GM12878 (cell line): ENCODE results near the gene EAF1. TPM values are rescaled to one million over a fixed set of nuclear protein-coding genes. Genes with fewer than 3 reads are reported as not detected.

Source experiments
- BMI1 ChIP-seq: fragments of 450-650 bp; IDR thresholded peaks from 2 replicates; pipeline ENCODE4 v1.6.1; 2016; ENCODE audit warnings: mild to moderate bottlenecking, moderate library complexity, borderline replicate concordance
- HCFC1 ChIP-seq: fragments of 150-350 bp; IDR thresholded peaks from 2 replicates; pipeline ENCODE4 v1.6.1; 2014; ENCODE audit warnings: low read length
- KDM1A ChIP-seq: fragments of 200-600 bp; sonication (generic); IDR thresholded peaks from 2 replicates; pipeline ENCODE4 v1.6.1; 2016; ENCODE audit warnings: borderline replicate concordance
- PBX3 ChIP-seq: IDR thresholded peaks from 2 replicates; pipeline ENCODE4 v1.6.1; 2011; ENCODE audit warnings: mild to moderate bottlenecking, low read depth, low read length, moderate library complexity; ENCODE audit not compliant: insufficient replicate concordance
- POU2F2 ChIP-seq: IDR thresholded peaks from 3 replicates; pipeline ENCODE4 v1.6.1; 2011; ENCODE audit warnings: low read depth, mild to moderate bottlenecking, low read length, borderline replicate concordance
- PRDM15 ChIP-seq: fragments of 450-650 bp; formaldehyde crosslinking; IDR thresholded peaks from 2 replicates; pipeline ENCODE4 v1.4.0; 2020; ENCODE audit warnings: mild to moderate bottlenecking, moderate library complexity
- RAD21 ChIP-seq: IDR thresholded peaks from 2 replicates; pipeline ENCODE4 v1.6.1; 2011; ENCODE audit warnings: mild to moderate bottlenecking, low read depth, low read length, moderate library complexity; ENCODE audit not compliant: insufficient read depth
- RFX5 ChIP-seq: IDR thresholded peaks from 2 replicates; pipeline ENCODE4 v1.6.1; 2011; ENCODE audit warnings: low read depth, low read length, improper control_type of control experiment
- RUNX3 ChIP-seq: IDR thresholded peaks from 2 replicates; pipeline ENCODE4 v1.6.1; 2012; ENCODE audit warnings: low read length, inconsistent platforms
- SMAD1 ChIP-seq: fragments of 450-650 bp; IDR thresholded peaks from 2 replicates; pipeline ENCODE4 v1.6.1; 2018; ENCODE audit warnings: mild to moderate bottlenecking, low read depth; ENCODE audit not compliant: partially characterized antibody
- STAT3 ChIP-seq: IDR thresholded peaks from 2 replicates; pipeline ENCODE4 v1.6.1; 2011; ENCODE audit warnings: low read depth, low read length, improper control_type of control experiment
- ZNF384 ChIP-seq: IDR thresholded peaks from 2 replicates; pipeline ENCODE4 v1.6.1; 2012; ENCODE audit warnings: low read depth, mild to moderate bottlenecking, low read length, improper control_type of control experiment, borderline replicate concordance
- polyA plus RNA-seq, 11 experiments: library from polyadenylated mRNA; depleted of rRNA in 4 of 11; unstranded in 6 of 11; stranded (reverse) in 5 of 11; fragments of >200 nt; fragmentation: Nextera tagmentation in 4 of 11; fragmentation: Illumina TruSeq in 1 of 11; extraction: Ambion mirVana in 4 of 11; extraction: Trizol in 1 of 11; gene quantifications; 1 replicate in 1 of 11; 2 replicates in 10 of 11; pipeline versions ENCODE4 v1.2.1 to v1.2.3, GENCODE V29; 2011 to 2016; ENCODE audit warnings: inconsistent platforms in 2 of 11, missing spikeins in 2 of 11, low read depth in 1 of 11
- total RNA-seq, 4 experiments: library from RNA; depleted of rRNA in 3 of 4; stranded (reverse); fragments of >200 nt in 3 of 4; fragmentation: Illumina TruSeq in 1 of 4; extraction: Trizol in 1 of 4; gene quantifications; 2 replicates each; pipeline versions ENCODE4 v1.2.1 to v1.2.3, GENCODE V29; 2013 to 2021
- TF ChIP-seq, protein P1 (sequence below): fragments of 450-650 bp; IDR thresholded peaks from 2 replicates; pipeline ENCODE4 v1.6.1; 2017; ENCODE audit warnings: mild to moderate bottlenecking, moderate library complexity
- TF ChIP-seq, protein P2 (sequence below): fragments of 450-650 bp; IDR thresholded peaks from 2 replicates; pipeline ENCODE4 v1.6.1; 2016; ENCODE audit warnings: mild to moderate bottlenecking
- TF ChIP-seq, protein P3 (sequence below): fragments of 450-650 bp; IDR thresholded peaks from 2 replicates; pipeline ENCODE4 v1.6.1; 2018; ENCODE audit warnings: borderline replicate concordance, mild to moderate bottlenecking; ENCODE audit not compliant: partially characterized antibody

Gene EAF1
- total and polyA plus RNA-seq, 10 of the 15 experiments (the other 5 are each of a cell fraction or from before 2014, with no cell fraction given), result 6.8 to 21.6 (median 15.6) TPM

DNA sequence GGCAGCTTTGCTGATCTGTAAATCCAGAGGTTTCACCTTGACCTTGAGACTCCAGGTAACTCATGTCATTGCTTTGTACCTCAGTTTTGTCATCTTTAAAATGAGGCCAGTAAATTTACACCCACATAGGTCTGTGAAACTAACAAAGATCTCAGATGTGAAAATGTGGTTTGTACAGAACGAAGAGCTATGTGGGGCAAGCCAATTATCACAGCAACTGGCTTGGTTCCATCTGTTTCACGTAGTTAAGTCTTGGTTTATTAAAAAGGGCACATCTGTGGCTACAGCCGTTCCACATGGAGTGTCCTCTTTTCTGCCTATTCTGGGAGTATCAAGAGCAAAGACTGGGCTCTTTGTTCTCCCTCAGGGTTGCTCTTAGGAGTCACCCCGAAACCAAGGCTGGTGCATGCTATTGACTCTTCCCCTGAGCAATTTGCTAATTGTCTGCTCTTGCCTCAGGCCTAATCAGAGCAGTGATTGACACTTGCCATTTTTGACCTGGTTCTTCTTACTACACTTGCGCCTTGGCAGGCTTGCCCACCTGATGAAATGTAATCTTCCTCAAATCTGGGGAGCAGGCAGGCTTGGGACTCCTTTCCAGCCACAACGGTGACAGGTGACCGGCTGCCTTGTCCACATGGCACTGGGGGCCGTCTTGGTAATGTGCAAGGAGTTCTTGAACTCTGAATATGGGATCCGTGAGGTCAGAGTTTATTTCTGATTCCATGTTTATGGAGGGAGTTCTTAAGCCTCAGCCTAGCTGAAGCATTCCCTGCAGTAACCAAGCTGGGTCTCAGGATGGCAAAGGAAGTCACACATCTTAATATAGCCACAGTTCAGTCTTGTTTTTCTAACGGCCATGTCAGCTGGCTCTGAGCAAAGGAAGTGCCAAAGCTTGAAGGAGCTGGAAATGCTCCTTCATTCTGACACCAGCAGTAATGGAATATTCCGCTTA, 40.1 kb downstream of the EAF1 start (continued):
- TF ChIP-seq, protein P1, sequence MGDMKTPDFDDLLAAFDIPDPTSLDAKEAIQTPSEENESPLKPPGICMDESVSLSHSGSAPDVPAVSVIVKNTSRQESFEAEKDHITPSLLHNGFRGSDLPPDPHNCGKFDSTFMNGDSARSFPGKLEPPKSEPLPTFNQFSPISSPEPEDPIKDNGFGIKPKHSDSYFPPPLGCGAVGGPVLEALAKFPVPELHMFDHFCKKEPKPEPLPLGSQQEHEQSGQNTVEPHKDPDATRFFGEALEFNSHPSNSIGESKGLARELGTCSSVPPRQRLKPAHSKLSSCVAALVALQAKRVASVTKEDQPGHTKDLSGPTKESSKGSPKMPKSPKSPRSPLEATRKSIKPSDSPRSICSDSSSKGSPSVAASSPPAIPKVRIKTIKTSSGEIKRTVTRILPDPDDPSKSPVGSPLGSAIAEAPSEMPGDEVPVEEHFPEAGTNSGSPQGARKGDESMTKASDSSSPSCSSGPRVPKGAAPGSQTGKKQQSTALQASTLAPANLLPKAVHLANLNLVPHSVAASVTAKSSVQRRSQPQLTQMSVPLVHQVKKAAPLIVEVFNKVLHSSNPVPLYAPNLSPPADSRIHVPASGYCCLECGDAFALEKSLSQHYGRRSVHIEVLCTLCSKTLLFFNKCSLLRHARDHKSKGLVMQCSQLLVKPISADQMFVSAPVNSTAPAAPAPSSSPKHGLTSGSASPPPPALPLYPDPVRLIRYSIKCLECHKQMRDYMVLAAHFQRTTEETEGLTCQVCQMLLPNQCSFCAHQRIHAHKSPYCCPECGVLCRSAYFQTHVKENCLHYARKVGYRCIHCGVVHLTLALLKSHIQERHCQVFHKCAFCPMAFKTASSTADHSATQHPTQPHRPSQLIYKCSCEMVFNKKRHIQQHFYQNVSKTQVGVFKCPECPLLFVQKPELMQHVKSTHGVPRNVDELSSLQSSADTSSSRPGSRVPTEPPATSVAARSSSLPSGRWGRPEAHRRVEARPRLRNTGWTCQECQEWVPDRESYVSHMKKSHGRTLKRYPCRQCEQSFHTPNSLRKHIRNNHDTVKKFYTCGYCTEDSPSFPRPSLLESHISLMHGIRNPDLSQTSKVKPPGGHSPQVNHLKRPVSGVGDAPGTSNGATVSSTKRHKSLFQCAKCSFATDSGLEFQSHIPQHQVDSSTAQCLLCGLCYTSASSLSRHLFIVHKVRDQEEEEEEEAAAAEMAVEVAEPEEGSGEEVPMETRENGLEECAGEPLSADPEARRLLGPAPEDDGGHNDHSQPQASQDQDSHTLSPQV, result no peak
- peak; percentile 46 for TF ChIP-seq RUNX3
- TF ChIP-seq, protein P2, sequence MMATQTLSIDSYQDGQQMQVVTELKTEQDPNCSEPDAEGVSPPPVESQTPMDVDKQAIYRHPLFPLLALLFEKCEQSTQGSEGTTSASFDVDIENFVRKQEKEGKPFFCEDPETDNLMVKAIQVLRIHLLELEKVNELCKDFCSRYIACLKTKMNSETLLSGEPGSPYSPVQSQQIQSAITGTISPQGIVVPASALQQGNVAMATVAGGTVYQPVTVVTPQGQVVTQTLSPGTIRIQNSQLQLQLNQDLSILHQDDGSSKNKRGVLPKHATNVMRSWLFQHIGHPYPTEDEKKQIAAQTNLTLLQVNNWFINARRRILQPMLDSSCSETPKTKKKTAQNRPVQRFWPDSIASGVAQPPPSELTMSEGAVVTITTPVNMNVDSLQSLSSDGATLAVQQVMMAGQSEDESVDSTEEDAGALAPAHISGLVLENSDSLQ, result peak; percentile 96
- TF ChIP-seq, protein P3, sequence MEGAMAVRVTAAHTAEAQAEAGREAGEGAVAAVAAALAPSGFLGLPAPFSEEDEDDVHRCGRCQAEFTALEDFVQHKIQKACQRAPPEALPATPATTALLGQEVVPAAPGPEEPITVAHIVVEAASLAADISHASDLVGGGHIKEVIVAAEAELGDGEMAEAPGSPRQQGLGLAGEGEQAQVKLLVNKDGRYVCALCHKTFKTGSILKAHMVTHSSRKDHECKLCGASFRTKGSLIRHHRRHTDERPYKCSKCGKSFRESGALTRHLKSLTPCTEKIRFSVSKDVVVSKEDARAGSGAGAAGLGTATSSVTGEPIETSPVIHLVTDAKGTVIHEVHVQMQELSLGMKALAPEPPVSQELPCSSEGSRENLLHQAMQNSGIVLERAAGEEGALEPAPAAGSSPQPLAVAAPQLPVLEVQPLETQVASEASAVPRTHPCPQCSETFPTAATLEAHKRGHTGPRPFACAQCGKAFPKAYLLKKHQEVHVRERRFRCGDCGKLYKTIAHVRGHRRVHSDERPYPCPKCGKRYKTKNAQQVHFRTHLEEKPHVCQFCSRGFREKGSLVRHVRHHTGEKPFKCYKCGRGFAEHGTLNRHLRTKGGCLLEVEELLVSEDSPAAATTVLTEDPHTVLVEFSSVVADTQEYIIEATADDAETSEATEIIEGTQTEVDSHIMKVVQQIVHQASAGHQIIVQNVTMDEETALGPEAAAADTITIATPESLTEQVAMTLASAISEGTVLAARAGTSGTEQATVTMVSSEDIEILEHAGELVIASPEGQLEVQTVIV, result no peak
- peak; percentile 90 for TF ChIP-seq PBX3
- no peak for TF ChIP-seq RFX5
- TF ChIP-seq KDM1A, result no peak
- no peak for TF ChIP-seq HCFC1
- 0 out of 2 replicates have a peak, but pooled peaks have one; percentile 8 for TF ChIP-seq ZNF384
- TF ChIP-seq RAD21, result no peak
- no peak for TF ChIP-seq STAT3
- TF ChIP-seq PRDM15 (CRISPR knock-in tag), result no peak
- TF ChIP-seq BMI1, result peak; percentile 36; the same call in 1 of the 2 replicates
- peak; percentile 56 for TF ChIP-seq SMAD1
- peak; percentile 46; the same call in 1 of the 3 replicates for TF ChIP-seq POU2F2
